ENCODE results near the gene PIK3C2G. TPM values are rescaled to one million over a fixed set of nuclear protein-coding genes. Genes with fewer than 3 reads are reported as not detected.

PIK3C2G gene
- total and polyA plus RNA-seq, 2 experiments from 2014 or later: not detected

DNA sequence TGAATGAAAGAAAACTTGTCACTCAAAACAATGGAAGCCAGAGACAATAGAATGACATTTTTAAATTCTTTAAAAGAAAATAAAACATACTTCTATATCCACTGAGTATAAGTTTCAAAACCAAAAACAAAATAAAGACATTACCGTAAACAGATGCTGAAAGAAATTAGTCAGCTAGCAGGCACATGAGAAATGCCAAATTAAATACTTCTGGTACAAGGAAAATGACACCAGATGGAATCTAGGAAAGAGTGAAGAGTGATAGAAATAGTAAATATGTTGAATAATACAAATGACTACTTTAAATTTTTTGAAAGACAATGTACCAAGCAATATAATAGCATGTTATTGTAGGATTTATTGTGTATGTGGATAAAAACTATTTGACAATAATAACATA, 23.8 kb downstream of the PIK3C2G start:
- Histone ChIP-seq H4K20me1 (ENCODE audit: insufficient read depth) (no peaks in the 10 kb centered on the region), H3K9ac (no peak overlapping the region), H3K4me2 (ENCODE audit: unreplicated experiment) (no peak overlapping the region), H3K4me3 (no peak overlapping the region), H3K9me3 (ENCODE audit: low read depth) (no peaks in the 10 kb centered on the region), H3K27me3 (replicated peaks; ENCODE audit: insufficient read depth) (no peaks in the 10 kb centered on the region), H3K27ac (no peak overlapping the region), H3K4me1 (ENCODE audit: insufficient read depth) (peaks cover 13% of the 10 kb centered on the region), H3F3A (ENCODE audit: insufficient read depth) (peaks cover 2% of the 10 kb centered on the region; the same call in 1 of the 2 replicates), H3K9me2 (ENCODE audit: insufficient read depth) (no peaks in the 10 kb centered on the region), H3K79me2 (ENCODE audit: insufficient read depth) (no peaks in the 10 kb centered on the region), H3K36me3 (ENCODE audit: low read depth) (no peaks in the 10 kb centered on the region), H2AFZ (no peak overlapping the region)
- no peak for DNase-seq
- in situ Hi-C loops (cut with MboI): no loop called here
- 0% methylated on average over 1 of the region's 1 CpG for WGBS, 2 experiments (ENCODE audit: low coverage in 1 of 2, low lambda C conversion rate in 2 of 2, missing lambda C conversion rate in 2 of 2)
- no peak for TF ChIP-seq EZH2 (IDR thresholded peaks at IDR 0.05; ENCODE audit: insufficient read depth, poor library complexity, severe bottlenecking)
- TF ChIP-seq EZH2phosphoT487 (IDR thresholded peaks at IDR 0.05; ENCODE audit: insufficient read depth, low read depth): no peak

GRCh38 chr12:18290386-18290785, 29.1 kb downstream of the PIK3C2G start:
- in situ Hi-C loops (cut with MboI): no loop called here
- Histone ChIP-seq H4K20me1 (ENCODE audit: insufficient read depth) (no peaks in the 10 kb centered on the region), H3K9ac (no peak overlapping the region), H2AFZ (peak overlapping the region; percentile 33; the same call in 1 of the 2 replicates), H3K36me3 (ENCODE audit: low read depth) (no peaks in the 10 kb centered on the region), H3K79me2 (ENCODE audit: insufficient read depth) (no peaks in the 10 kb centered on the region), H3K4me1 (ENCODE audit: insufficient read depth) (peaks cover 3% of the 10 kb centered on the region; the same call in 1 of the 2 replicates), H3K9me3 (ENCODE audit: low read depth) (no peaks in the 10 kb centered on the region), H3K27me3 (replicated peaks; ENCODE audit: insufficient read depth) (no peaks in the 10 kb centered on the region), H3K9me2 (ENCODE audit: insufficient read depth) (no peaks in the 10 kb centered on the region; the same call in 1 of the 2 replicates), H3K4me2 (ENCODE audit: unreplicated experiment) (peak overlapping the region; percentile 32), H3F3A (ENCODE audit: insufficient read depth) (peaks cover 6% of the 10 kb centered on the region; the same call in 1 of the 2 replicates), H3K27ac (no peak overlapping the region), H3K4me3 (no peak overlapping the region)
- DNase-seq: no peak
- 14 to 18% methylated on average over 3 of the region's 3 CpGs for WGBS, 2 experiments (ENCODE audit: low coverage in 1 of 2, low lambda C conversion rate in 2 of 2, missing lambda C conversion rate in 2 of 2)
- TF ChIP-seq EZH2phosphoT487 (IDR thresholded peaks at IDR 0.05; ENCODE audit: insufficient read depth, low read depth) (no peak), EZH2 (IDR thresholded peaks at IDR 0.05; ENCODE audit: insufficient read depth, poor library complexity, severe bottlenecking) (no peak)

GRCh38 chr12:18294889-18295288, 33.6 kb downstream of the PIK3C2G start:
- in situ Hi-C loops (cut with MboI): no loop called here
- no peaks in the 10 kb centered on the region for H3K9me3 ChIP-seq (ENCODE audit: low read depth)
- no peaks in the 10 kb centered on the region for H3K79me2 ChIP-seq (ENCODE audit: insufficient read depth)
- no peak for DNase-seq
- no peak overlapping the region for H2AFZ ChIP-seq
- no peak overlapping the region for H3K9ac ChIP-seq
- peaks cover 2% of the 10 kb centered on the region; the same call in 1 of the 2 replicates for H3K4me1 ChIP-seq (ENCODE audit: insufficient read depth)
- H3K9me2 ChIP-seq (ENCODE audit: insufficient read depth): no peaks in the 10 kb centered on the region; the same call in 1 of the 2 replicates
- H3K4me2 ChIP-seq (ENCODE audit: unreplicated experiment): no peak overlapping the region
- H3F3A ChIP-seq (ENCODE audit: insufficient read depth): peaks cover 6% of the 10 kb centered on the region; the same call in 1 of the 2 replicates
- H3K36me3 ChIP-seq (ENCODE audit: low read depth): no peaks in the 10 kb centered on the region
- no peaks in the 10 kb centered on the region for H3K27me3 ChIP-seq (replicated peaks; ENCODE audit: insufficient read depth)
- no peak overlapping the region for H3K4me3 ChIP-seq
- TF ChIP-seq EZH2 (IDR thresholded peaks at IDR 0.05; ENCODE audit: insufficient read depth, poor library complexity, severe bottlenecking) (no peak), EZH2phosphoT487 (IDR thresholded peaks at IDR 0.05; ENCODE audit: insufficient read depth, low read depth) (no peak)
- no peak overlapping the region for H3K27ac ChIP-seq
- no peaks in the 10 kb centered on the region for H4K20me1 ChIP-seq (ENCODE audit: insufficient read depth)

DNA sequence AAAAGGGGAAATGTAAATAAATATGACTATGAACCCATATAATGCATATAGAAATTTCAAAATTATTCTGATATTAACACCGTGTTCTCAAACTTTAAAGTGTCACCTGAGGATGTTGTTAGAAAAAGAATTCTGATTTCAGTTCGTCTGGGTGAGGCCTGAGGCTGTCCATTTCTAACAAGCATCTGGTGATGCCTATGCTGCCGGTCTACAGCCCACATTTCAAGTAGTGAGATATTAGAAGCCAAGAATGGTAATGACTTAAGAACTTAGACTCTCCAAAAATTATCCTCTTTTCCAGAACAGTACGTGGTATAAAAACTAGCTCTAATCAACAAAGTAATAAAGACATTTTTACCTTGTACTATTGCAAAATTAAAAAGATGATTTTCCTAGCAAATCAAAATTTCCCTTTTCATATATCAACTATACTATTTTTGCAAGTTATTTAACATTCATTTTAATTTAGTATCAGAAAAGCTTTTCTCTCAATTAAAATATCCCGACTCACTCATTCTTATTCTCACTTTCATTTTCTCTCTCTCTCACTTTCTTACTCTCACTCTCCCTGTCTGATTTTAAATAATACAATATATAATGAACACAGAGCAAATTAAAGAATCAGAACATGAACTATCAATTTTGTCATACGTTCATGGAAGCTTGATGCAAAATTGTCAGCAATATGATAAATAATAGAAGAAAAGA, 35.0 kb downstream of the PIK3C2G start:
- no peak for TF ChIP-seq EZH2 (IDR thresholded peaks at IDR 0.05; ENCODE audit: insufficient read depth, poor library complexity, severe bottlenecking)
- TF ChIP-seq EZH2phosphoT487 (IDR thresholded peaks at IDR 0.05; ENCODE audit: insufficient read depth, low read depth): no peak
- Histone ChIP-seq H3K27me3 (replicated peaks; ENCODE audit: insufficient read depth) (no peaks in the 10 kb centered on the region), H3K4me1 (ENCODE audit: insufficient read depth) (no peaks in the 10 kb centered on the region), H3K36me3 (ENCODE audit: low read depth) (no peaks in the 10 kb centered on the region), H4K20me1 (ENCODE audit: insufficient read depth) (no peaks in the 10 kb centered on the region), H3F3A (ENCODE audit: insufficient read depth) (no peaks in the 10 kb centered on the region), H3K4me3 (peak overlapping the region; percentile 29), H3K9me3 (ENCODE audit: low read depth) (no peaks in the 10 kb centered on the region), H3K4me2 (ENCODE audit: unreplicated experiment) (peak overlapping the region; percentile 44), H2AFZ (peak overlapping the region; percentile 60), H3K79me2 (ENCODE audit: insufficient read depth) (no peaks in the 10 kb centered on the region), H3K9me2 (ENCODE audit: insufficient read depth) (no peaks in the 10 kb centered on the region; the same call in 1 of the 2 replicates), H3K9ac (no peak overlapping the region), H3K27ac (no peak overlapping the region)
- WGBS, 2 experiments (ENCODE audit: low coverage in 1 of 2, low lambda C conversion rate in 2 of 2, missing lambda C conversion rate in 2 of 2): 54 to 57% methylated on average over 6 of the region's 6 CpGs
- in situ Hi-C loops (cut with MboI): no loop called here
- peak; percentile 5 for DNase-seq
